ENCODE results near the gene DMKN.

The DMKN gene

DNA sequence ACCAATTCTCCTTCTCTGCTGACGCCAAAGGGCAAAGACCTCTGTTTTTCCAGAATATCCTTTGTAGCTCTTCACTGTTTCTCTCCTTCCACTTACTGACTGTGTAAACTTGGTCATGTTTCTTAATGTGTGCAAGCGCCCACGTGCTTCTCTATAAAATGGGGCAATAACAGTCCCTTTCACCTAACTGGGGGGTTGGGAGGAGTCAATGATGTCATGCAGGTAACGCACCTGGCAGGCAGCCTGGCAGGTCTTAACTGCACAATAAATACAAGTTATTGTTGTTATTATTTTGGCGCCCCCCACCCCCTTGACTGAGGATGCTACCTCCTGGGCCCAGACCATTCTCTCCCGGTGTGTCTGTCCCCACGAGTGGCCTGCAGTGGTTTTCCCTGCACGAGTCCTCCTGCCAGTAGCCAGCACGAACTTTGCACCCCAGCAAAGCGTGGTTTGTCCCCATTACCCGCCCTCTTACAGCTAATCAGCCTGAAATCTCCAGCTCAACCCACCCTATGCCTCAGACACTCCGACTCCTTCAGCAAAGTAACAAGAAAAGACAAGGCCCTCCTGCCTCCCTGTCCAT lies 9.4 kb upstream of the DMKN start:
- no peak for DNase-seq

DNA sequence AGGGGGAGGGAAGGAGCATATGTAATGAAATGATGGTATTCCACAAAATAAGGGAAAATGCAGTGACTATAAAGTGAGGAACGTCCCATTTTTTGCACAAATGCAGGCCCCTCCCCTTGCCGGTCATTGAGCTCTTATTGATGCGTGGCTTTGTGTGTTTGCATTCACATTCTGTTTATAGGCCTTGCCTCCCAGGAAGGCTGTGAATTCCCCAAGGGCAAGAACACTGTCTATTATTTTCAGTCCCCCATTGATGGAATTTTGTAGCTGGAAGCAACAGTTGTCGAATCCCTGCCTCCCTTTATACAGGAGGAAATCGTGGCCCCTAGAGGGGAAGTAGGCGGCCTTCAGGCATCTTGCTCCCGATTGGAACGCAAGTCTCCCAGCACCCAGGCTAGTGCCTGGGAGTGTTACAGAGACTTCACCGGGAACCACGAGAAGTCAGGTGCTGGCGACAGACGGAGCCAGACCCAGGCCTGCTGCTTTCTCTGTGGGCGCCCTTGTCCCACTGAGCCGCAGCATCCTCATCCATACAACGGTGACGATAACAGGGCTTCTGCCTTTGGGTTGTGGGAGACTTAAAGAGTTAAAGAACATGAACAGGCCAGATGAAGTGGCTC lies 7.8 kb upstream of the DMKN start:
- no peak for DNase-seq

DNA sequence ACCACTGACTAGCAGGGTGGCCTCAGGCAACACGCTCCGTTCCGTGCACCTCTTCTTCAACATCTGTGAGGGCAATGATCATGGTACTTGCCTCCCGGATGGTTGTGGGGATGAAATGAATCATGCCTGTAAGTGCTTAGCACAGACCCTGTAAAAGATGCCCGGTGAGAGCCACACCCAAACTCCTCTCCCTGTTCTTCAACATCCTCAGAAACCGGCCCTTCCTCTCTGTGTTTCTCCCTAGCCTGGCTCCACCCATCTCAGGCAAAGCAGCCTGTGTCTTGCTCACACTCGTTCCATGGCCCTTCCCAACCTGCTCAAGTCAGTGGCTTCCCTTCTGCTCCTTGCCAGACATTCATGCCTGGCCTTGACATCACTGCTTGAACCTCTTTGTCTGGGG lies 5.8 kb upstream of the DMKN start:
- DNase-seq, result no peak

- no peak for DNase-seq
These were observed 4.9 kb upstream of the DMKN start for GRCh38 chr19:35518313-35518712.

- no peak for DNase-seq
These were observed 3.9 kb upstream of the DMKN start for GRCh38 chr19:35517342-35517741.

GRCh38 chr19:35516310-35516709 lies 2.9 kb upstream of the DMKN start:
- no peak for DNase-seq

- DNase-seq, result no peak
These were observed 897 bp upstream of the DMKN start for GRCh38 chr19:35514282-35514809.

- no peak for DNase-seq
These were observed 420 bp downstream of the DMKN start for GRCh38 chr19:35512831-35513627.

- DNase-seq, result no peak
These were observed 2.1 kb downstream of the DMKN start for GRCh38 chr19:35511337-35511736.

GRCh38 chr19:35510626-35510964 lies 2.9 kb downstream of the DMKN start:
- DNase-seq, result no peak

GRCh38 chr19:35509861-35510625 lies 3.4 kb downstream of the DMKN start:
- DNase-seq, result peak; percentile 76

GRCh38 chr19:35509018-35509652 lies 4.3 kb downstream of the DMKN start:
- DNase-seq, result peak; percentile 26

DNA sequence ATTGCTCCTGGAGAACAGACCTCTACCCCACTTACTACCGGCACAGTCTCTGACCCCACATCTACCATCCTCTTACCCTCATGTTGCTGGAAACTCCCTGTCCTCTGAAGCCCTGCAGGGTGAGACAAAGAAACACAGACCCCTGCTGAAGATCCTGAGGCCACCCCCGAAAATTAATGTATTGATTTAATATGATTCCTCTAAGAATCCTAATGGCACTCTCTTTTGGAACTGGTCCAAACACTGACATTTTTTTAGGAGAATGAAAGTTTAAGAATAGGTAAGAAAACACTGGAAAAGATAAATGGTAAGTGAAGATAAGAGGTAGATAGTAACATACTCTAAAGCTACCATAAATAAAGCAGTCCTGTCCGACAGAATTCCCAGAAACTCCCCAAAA lies 5.3 kb downstream of the DMKN start:
- no peak for DNase-seq

DNA sequence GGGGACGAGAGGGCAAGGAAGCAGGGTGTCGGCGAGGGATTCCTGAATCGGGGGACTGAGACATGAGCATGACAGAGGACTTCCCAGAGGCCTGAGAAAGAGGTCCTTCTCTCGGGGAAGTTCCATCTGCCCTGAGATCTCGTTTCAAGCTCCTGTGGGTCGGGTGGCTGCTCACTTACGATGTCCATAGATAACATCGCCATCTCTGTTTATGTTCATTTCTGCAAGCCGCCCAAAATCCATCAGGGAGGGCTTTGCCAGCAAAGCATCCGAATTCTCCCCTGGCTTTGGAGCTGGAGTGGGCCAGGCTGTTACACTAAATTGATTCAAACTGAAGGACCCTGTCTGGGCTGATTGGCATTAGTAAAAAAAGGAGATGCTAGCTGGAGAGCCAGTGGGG lies 5.9 kb downstream of the DMKN start:
- no peak for DNase-seq

DNA sequence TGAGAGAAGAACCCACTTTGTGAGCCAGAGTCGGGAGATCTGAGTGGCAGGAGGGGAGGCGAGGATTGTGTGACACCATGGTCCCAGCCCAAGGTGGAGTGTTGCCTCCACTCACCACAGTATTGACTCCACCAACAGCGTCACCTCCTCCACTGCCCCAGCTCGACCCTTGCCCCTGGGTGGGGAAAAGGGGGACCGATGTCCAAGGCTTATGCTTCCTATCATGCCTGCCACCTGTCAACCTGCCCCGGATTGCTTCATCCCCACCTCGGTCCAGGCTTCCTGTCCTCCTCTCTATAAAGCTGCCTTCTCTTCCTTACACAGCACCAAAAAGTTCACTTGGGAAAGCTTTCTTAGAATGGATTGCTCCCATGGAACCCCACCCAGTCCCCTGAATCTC lies 7.4 kb downstream of the DMKN start:
- no peak for DNase-seq

DNA sequence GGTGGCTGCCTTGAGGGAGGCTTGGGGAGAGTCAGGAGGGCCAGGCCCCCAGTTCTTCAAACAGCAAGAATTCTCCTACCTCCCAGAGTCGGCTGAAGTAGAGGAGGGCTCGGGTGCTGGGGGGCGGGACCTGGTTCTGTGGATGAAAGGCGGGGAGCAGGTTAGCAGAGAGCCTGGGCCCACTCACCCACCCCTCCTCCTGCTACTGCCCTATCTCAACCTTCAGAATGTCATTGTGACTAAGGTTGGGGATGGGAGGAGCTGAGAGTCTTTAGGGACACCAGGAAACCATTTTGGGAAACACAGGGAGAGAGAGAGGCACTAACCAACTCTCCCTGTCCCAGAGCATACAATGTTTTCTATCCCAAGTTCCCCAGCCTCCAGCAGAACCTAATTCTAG lies 10.7 kb downstream of the DMKN start:
- DNase-seq, result no peak

GRCh38 chr19:35501684-35502083 lies 11.8 kb downstream of the DMKN start:
- no peak for DNase-seq

GRCh38 chr19:35500611-35501010 lies 12.8 kb downstream of the DMKN start:
- DNase-seq, result no peak

DNA sequence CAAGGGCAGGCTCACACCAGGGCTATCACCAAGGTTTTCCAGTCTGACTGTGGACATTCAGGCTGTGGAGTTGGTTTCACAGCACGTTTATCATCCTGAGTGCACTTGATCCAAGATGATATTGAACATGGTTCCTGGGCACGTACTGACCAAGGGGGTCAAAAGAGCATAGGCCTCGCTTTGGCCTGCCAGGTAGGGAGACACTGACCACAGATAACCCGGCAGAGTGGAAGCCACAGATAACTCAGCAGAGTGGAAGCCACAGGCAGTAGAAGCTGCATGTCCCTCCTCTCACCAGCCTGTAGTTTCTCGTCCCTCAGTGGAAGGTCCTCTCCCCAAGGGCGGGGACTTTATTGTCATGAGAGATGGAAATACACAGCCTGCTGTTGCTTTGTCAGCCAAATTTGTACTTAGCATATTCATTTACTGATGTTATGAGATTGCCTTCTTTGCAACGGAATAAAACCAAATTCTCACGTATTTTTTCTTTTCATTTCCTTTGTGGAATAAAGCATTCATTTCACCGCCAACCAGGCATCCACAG lies 14.4 kb downstream of the DMKN start:
- DNase-seq, result no peak

DNA sequence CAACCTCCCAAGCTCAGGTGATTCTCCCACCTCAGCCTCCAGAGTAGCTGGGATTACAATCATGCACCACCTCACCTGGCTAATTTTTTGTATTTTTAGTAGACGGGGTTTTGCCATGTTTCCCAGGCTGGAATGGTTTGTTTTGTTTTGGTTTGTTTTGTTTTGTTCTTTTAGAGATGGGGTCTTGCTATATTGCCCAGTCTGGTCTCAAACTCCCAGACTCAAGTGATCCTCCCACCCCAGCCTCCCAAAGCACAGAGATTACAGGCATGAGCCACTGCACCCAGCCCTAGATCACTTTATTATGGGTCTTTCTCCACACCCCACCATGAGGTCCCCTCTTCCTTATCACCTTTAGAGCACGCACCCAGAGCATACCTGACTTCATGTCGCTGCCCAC lies 15.2 kb downstream of the DMKN start:
- no peak for DNase-seq

DNA sequence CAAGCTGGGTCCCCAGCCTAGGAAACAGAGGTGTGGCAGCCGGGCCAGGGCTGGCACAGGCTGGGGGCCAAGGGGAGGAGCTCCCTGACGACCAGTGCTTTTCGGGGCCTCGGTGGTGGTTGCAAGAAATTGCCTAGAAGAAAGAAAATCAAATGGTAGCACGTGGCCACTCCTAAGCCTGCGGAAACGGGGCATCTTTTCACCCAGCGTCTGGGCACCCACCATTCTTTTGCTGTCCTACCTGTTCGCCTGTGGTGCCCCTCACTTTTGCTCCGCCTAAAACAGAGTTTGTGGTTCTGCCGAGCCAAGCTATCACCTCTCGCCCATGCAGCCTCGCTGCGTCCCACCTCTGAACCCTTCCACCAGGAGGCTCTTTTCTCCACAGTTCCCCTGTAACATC lies 16.0 kb downstream of the DMKN start:
- no peak for DNase-seq
